Neural crest cell (in vitro differentiated cells): ENCODE results near the gene PLD4. TPM values are rescaled to one million over a fixed set of nuclear protein-coding genes. Genes with fewer than 3 reads are reported as not detected.
"Not testable (repeated sequence)": the region's sequence is repeated elsewhere in the genome, so short reads cannot be mapped to it uniquely, and the experiment has no call there.

ENCODE experiments used
- DNase-seq: peaks from one replicate; pipeline ENCODE4 v3.0.0; 2021; ENCODE audit warnings: low read depth, mixed read lengths, low spot score
- H3K27ac Mint-ChIP-seq: one replicate; pipeline ENCODE4 v1.8.0; 2021; ENCODE audit warnings: mild to moderate bottlenecking, mixed read lengths; ENCODE audit not compliant: unreplicated experiment
- H3K27me3 Mint-ChIP-seq: 2 replicates; pipeline ENCODE4 v1.8.0; 2021; ENCODE audit warnings: low read depth, mild to moderate bottlenecking, mixed read lengths
- H3K36me3 Mint-ChIP-seq: 2 replicates; pipeline ENCODE4 v1.8.0; 2021; ENCODE audit warnings: low read depth, mild to moderate bottlenecking, mixed read lengths
- H3K4me1 Mint-ChIP-seq: 2 replicates; pipeline ENCODE4 v1.8.0; 2021; ENCODE audit warnings: mixed read lengths
- H3K4me3 Mint-ChIP-seq: one replicate; pipeline ENCODE4 v1.8.0; 2021; ENCODE audit warnings: mild to moderate bottlenecking, mixed read lengths
- H3K9me3 Mint-ChIP-seq: 2 replicates; pipeline ENCODE4 v1.8.0; 2021; ENCODE audit warnings: mixed read lengths
- total RNA-seq: library from RNA; stranded (reverse); gene quantifications from 2 replicates; pipeline ENCODE4 v1.2.1, GENCODE V29; 2021
- TF ChIP-seq, protein P1 (sequence below): fragments of 200-600 bp; sonication (generic); conservative IDR thresholded peaks from 2 replicates; pipeline ENCODE4 v1.5.0; 2021; ENCODE audit warnings: antibody characterized with exemption, mild to moderate bottlenecking

PLD4 gene
- total RNA-seq, 1 donor from 2014 or later, result 0.02 TPM

DNA sequence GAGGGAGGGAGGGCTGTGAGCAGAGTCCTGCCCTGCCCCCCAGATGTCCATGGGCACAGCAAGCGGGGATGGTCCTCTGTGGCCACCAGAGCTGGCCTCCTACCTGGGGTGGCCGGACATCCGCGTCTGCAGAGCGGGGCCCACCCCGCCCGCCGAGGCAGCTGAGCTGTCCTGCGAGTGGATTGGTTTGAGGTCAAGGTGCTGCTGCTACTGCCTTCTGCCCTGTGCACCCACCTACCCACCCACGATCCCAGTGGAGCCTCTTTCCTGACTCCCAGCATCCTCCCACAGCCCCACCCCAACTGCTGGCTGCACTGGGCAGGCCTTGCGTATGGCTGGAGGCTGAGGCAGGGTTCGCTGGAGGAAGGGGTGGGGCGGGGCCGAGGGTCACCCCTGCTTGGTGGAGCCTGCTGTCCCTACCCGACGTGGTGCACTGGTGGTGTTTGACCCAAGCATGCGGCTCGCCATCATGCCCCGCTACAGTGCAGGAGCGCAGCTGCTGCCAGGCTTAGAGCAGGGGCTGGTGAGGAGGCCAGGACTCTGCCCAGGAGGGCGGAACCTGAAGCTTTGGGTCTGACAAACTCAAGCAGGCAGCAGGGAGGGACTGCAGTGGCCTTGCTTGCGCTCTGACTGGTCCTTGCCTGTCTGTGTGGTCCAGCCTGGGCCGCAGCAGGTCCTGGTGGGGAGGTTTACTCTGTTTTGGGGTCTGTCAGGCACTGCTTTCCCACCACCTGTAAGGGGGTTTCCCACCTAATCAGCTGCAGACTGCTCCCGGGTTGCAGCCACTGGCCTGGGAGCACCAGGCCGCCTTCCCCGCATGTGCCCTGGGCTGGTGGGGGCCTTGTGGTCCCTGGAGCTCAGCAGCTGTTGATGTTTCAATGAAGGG is 35.9 kb upstream of the PLD4 start:
- H3K36me3 Mint-ChIP-seq, result no peaks in the 10 kb centered on the region
- TF ChIP-seq, protein P1, sequence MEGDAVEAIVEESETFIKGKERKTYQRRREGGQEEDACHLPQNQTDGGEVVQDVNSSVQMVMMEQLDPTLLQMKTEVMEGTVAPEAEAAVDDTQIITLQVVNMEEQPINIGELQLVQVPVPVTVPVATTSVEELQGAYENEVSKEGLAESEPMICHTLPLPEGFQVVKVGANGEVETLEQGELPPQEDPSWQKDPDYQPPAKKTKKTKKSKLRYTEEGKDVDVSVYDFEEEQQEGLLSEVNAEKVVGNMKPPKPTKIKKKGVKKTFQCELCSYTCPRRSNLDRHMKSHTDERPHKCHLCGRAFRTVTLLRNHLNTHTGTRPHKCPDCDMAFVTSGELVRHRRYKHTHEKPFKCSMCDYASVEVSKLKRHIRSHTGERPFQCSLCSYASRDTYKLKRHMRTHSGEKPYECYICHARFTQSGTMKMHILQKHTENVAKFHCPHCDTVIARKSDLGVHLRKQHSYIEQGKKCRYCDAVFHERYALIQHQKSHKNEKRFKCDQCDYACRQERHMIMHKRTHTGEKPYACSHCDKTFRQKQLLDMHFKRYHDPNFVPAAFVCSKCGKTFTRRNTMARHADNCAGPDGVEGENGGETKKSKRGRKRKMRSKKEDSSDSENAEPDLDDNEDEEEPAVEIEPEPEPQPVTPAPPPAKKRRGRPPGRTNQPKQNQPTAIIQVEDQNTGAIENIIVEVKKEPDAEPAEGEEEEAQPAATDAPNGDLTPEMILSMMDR, result no peak
- DNase-seq, result no peak
- no peaks in the 10 kb centered on the region for H3K9me3 Mint-ChIP-seq
- no peak overlapping the region for H3K27ac Mint-ChIP-seq
- H3K4me3 Mint-ChIP-seq, result no peak overlapping the region
- no peaks in the 10 kb centered on the region for H3K27me3 Mint-ChIP-seq
- no peaks in the 10 kb centered on the region for H3K4me1 Mint-ChIP-seq

DNA sequence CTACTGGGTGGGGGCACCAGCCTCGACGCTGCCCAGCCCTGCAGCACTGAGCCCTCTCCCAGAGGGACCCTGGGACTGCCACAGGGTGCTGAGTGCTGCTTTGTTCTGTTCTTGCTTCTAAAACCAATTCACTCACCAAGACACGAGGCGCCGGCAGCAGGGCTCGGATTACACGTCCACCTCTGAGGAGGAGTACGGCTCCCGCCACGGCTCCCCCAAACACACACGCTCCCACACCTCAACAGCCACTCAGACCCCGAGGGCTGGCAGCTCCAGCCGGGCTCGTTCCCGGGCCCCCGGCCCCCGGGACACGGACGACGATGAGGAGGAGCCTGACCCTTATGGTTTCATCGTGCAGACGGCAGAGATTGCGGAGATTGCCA is 35.3 kb upstream of the PLD4 start:
- Mint-ChIP-seq H3K27me3 (no peaks in the 10 kb centered on the region), H3K36me3 (no peaks in the 10 kb centered on the region), H3K27ac (no peak overlapping the region), H3K4me1 (no peaks in the 10 kb centered on the region), H3K9me3 (no peaks in the 10 kb centered on the region), H3K4me3 (no peak overlapping the region)
- TF ChIP-seq, protein P1, result no peak
- DNase-seq, result no peak

DNA sequence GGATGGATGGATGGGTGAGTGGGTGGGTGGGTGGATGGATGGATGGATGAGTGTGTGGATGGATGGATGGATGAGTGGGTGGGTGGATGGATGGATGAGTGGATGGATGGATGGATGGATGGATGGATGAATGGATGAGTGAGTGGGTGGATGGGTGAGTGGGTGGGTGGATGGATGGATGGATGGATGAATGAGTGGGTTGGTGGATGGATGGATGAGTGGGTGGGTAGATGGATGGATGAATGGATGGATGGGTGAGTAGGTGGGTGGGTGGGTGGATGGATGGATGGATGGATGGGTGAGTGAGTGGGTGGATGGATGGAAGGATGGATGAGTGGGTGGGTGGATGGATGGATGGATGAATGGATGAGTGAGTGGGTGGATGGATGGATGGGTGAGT is 34.4 kb upstream of the PLD4 start:
- H3K36me3 Mint-ChIP-seq, H3K9me3 Mint-ChIP-seq, H3K27me3 Mint-ChIP-seq, H3K27ac Mint-ChIP-seq, H3K4me3 Mint-ChIP-seq, DNase-seq, H3K4me1 Mint-ChIP-seq: not testable (repeated sequence)

DNA sequence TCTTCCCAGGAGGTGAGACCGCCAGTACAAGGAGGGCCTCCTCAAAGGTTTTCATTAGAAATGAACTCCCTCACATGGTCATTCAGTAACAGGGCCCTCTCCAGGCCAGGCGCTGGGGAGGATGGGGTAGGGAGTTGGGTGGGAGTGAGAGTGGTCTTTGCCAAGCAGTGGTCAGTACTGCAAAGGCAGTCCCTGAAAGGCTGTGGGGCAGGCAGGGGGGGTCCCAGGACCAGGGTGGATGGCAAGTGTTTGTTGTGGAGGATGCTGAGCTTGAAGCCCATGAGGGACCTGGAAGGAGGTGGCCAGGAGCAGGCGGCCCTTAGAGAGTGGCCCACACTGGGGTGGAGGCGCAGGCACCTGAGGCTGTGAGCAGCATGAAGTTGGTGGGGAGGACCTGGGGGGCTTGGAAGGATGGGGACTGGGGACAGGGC is 33.5 kb upstream of the PLD4 start:
- TF ChIP-seq, protein P1, result no peak
- no peaks in the 10 kb centered on the region for H3K4me1 Mint-ChIP-seq
- H3K9me3 Mint-ChIP-seq, result no peaks in the 10 kb centered on the region
- no peak overlapping the region for H3K27ac Mint-ChIP-seq
- no peaks in the 10 kb centered on the region for H3K36me3 Mint-ChIP-seq
- H3K27me3 Mint-ChIP-seq, result no peaks in the 10 kb centered on the region
- no peak overlapping the region for H3K4me3 Mint-ChIP-seq
- no peak for DNase-seq

DNA sequence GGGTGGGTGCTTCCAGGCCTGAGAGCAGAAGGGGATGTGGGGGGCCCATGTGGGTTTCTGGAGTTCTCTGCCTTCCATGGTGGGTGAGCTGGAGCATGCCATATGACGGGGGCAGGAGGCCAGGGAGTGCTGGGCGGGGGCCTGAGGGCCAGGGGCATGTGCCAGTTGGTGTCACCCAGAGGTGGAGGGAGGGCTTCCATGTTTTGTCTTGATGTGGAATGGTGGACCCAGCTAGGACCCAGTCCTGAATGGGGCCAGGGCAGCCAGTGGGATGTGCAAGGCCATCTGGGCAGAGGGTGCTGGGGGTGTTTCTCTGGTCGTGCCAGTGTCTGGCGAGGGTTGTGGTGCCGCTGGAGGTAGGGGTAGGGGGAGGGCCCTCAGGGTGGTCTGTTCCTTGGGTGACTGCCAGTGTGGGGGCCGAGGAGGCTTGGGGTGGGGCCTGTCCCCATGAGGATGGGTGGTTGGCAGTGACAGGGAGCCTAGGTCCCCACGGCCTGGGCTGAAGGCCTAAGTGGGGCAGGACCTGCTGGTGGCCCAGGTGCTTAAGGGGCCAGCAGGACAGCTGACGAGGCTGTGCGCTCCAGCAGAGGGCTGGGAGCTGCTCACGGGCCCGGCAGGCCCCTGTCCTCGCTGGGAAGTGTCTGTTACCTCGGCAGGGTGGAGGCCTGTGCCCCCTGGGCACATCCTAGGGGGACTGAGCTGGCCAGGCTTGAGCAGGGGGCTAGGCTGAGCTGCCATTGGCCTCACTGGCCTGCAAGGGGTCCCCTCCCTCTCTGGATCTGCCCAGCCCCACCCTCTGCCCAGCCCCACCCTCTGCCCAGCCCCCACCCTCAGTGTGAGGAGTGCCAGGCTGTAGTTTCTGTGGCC is 32.8 kb upstream of the PLD4 start:
- peaks cover 5% of the 10 kb centered on the region for H3K4me1 Mint-ChIP-seq
- no peaks in the 10 kb centered on the region for H3K9me3 Mint-ChIP-seq
- no peak for DNase-seq
- no peak overlapping the region for H3K4me3 Mint-ChIP-seq
- TF ChIP-seq, protein P1, result no peak
- H3K36me3 Mint-ChIP-seq, result no peaks in the 10 kb centered on the region
- peaks cover 3% of the 10 kb centered on the region for H3K27me3 Mint-ChIP-seq
- H3K27ac Mint-ChIP-seq, result no peak overlapping the region
